ENCODE results near the gene NRN1.

NRN1 gene

DNA sequence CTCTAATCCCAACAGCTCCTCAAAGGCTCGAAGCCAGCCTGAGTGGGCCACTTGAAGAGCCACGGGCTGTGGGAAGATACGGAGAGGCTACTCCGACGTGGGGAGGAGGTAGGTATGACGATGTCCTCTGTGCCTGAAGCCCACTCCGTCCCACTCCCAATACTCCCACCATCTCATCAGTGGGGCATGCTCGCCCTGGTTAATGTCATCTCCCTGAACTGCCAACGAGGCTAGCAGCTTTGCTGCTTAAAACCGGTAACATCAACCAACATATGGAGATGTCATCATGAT is 11.1 kb downstream of the NRN1 start:
- DNase-seq (ENCODE audit: low read depth, low spot score) = no peak
- Histone ChIP-seq H3K27me3 (ENCODE audit: control insufficient read depth, insufficient read depth, low read length) (peaks cover 80% of the 10 kb centered on the region), H3K4me1 (ENCODE audit: control insufficient read depth, insufficient read depth, low read length) (peaks cover 13% of the 10 kb centered on the region; the same call in 1 of the 2 replicates), H3K9me3 (ENCODE audit: control insufficient read depth, insufficient read depth, low read length) (no peaks in the 10 kb centered on the region), H3K4me3 (ENCODE audit: low read length) (no peak overlapping the region), H3K27ac (ENCODE audit: low read length) (no peak overlapping the region), H3K36me3 (ENCODE audit: control insufficient read depth, insufficient read depth, low read length) (no peaks in the 10 kb centered on the region)
- no CpG with 5 or more reads among the region's 10 CpGs for WGBS (ENCODE audit: insufficient coverage, insufficient read length)

DNA sequence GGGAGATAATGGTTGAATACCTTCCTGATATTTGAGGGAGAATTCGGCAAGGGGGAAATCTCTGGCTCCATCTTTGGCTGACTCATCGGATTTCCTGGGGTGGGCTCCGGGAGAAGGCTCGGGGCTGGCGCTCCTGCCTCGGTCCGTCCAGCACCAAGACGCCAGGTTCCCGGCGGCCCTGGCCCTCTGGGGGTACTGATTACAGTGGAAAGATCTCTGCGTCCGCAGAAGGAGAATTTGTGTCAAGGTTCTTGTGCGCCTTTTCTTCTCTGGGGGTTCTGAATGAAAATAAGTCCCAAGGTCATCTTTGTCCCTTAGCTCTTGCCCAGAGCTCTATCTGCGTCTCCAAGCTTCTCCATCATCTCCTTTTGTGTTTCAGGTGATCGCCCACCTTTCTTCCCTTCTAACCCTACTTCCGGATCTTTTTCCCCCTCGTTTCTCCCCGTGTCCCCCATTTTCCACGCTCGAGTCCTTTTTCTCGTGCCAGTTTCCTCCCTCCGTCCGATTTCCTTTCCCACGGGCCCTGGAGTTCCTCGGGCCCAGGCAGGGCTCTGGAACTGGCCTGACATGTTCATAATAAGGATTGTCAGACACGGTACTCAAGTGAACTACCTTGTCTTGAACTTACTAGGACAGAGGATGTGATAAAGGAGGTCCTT is 11.6 kb downstream of the NRN1 start:
- no peaks in the 10 kb centered on the region for H3K9me3 ChIP-seq (ENCODE audit: control insufficient read depth, insufficient read depth, low read length)
- no peak for DNase-seq (ENCODE audit: low read depth, low spot score)
- no peak overlapping the region for H3K27ac ChIP-seq (ENCODE audit: low read length)
- H3K4me1 ChIP-seq (ENCODE audit: control insufficient read depth, insufficient read depth, low read length) = peaks cover 13% of the 10 kb centered on the region; the same call in 1 of the 2 replicates
- no CpG with 5 or more reads among the region's 26 CpGs for WGBS (ENCODE audit: insufficient coverage, insufficient read length)
- no peaks in the 10 kb centered on the region for H3K36me3 ChIP-seq (ENCODE audit: control insufficient read depth, insufficient read depth, low read length)
- H3K4me3 ChIP-seq (ENCODE audit: low read length) = no peak overlapping the region
- peaks cover 76% of the 10 kb centered on the region for H3K27me3 ChIP-seq (ENCODE audit: control insufficient read depth, insufficient read depth, low read length)

DNA sequence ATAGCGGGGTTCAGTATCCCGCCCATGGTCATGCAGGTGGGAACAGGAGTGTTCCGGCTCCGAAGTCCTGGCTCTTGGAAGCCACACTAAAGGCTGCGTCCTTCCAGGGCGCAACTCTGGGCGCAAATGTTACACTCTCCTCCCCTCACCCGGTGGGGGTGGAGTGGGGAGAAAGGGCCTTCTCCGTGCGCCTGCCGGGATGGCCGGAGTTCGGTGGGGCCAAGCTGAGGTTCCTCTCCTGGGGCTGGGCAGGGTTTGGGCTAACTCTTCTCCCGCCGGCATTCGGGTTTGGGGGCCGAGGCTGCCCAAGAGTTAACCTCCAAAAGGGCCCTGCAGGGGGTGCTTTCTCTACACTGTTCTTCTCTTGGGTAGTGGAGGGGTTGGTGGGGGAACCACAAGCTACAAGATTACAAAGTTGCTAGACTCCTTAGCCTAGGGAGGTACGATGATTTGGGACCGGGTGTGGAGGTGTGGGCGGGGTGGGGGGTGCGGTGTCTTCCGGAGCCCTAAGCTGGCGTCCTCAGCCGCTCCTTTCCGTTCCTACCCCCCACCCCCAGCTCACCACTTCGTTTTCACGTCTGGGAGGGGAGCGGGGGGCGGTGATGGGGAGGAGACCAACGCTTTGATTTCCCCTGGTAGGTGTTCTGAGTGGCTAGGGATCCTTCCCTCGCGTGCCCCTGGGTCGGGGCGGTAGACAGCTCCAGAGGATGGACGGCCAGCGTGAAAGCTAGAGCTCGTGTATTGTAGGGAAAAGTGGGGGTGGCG is 12.3 kb downstream of the NRN1 start:
- Histone ChIP-seq H3K27ac (ENCODE audit: low read length) (no peak overlapping the region), H3K4me1 (ENCODE audit: control insufficient read depth, insufficient read depth, low read length) (peaks cover 13% of the 10 kb centered on the region; the same call in 1 of the 2 replicates), H3K4me3 (ENCODE audit: low read length) (no peak overlapping the region; the same call in 1 of the 2 replicates), H3K27me3 (ENCODE audit: control insufficient read depth, insufficient read depth, low read length) (peaks cover 69% of the 10 kb centered on the region), H3K36me3 (ENCODE audit: control insufficient read depth, insufficient read depth, low read length) (no peaks in the 10 kb centered on the region), H3K9me3 (ENCODE audit: control insufficient read depth, insufficient read depth, low read length) (no peaks in the 10 kb centered on the region)
- WGBS (ENCODE audit: insufficient coverage, insufficient read length) = no CpG with 5 or more reads among the region's 38 CpGs
- DNase-seq (ENCODE audit: low read depth, low spot score) = no peak

DNA sequence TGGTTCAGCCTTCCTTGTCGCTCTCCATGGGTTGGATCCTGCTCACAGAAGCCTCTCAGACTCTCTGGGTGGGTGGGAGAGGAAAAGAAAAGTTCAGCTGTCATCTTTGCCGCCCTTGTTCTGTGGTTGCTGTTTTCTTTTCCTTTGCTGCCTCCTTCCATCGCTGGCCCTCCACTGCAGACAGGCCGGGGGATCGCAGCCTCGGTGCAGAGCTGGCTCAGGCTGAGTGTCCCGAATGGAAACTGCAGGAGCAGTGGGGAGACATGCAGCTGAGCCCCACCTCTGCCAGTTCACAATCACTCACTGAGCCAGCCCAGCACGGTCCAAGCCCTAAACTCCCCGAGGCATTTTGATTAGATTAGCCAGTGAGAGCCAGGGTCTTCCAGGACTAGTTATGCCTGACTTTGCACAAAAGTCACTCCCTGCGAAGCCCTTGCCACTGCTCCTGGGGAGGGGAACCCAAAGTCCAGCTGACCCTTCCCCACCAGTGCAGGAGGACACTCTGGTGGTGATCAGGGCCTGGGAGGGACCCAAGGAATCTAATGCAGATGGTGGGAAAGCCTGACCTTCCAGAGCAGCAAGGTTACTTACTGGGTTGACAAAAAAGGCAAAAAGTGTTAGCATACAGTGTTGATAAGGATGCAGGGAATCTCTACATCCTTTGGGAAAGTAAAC is 14.0 kb downstream of the NRN1 start:
- peaks cover 54% of the 10 kb centered on the region for H3K27me3 ChIP-seq (ENCODE audit: control insufficient read depth, insufficient read depth, low read length)
- no peak overlapping the region for H3K4me3 ChIP-seq (ENCODE audit: low read length)
- DNase-seq (ENCODE audit: low read depth, low spot score) = no peak
- H3K27ac ChIP-seq (ENCODE audit: low read length) = no peak overlapping the region
- no CpG with 5 or more reads among the region's 10 CpGs for WGBS (ENCODE audit: insufficient coverage, insufficient read length)
- H3K4me1 ChIP-seq (ENCODE audit: control insufficient read depth, insufficient read depth, low read length) = peaks cover 12% of the 10 kb centered on the region; the same call in 1 of the 2 replicates
- no peaks in the 10 kb centered on the region for H3K36me3 ChIP-seq (ENCODE audit: control insufficient read depth, insufficient read depth, low read length)
- no peaks in the 10 kb centered on the region for H3K9me3 ChIP-seq (ENCODE audit: control insufficient read depth, insufficient read depth, low read length)

DNA sequence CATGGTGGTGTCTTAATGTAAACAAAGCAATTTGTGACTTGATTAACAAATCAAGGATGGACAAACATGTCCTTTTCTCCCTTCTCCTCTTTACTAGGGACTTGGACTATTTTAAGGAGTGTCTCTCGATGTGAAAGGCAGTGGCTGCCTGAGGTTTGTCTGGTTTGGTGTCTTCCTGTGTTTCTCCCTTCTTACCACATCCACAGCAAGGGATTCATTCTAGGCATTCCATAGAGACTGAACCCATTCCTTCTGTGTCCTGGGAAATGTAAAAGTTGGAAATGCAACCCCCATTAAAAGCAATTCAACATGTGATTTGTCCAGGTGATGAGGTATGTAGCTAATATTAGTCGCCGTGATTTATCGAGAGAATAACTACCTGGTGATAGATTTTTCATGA is 15.9 kb downstream of the NRN1 start:
- DNase-seq (ENCODE audit: low read depth, low spot score) = no peak
- Histone ChIP-seq H3K4me1 (ENCODE audit: control insufficient read depth, insufficient read depth, low read length) (peaks cover 11% of the 10 kb centered on the region; the same call in 1 of the 2 replicates), H3K4me3 (ENCODE audit: low read length) (no peak overlapping the region), H3K36me3 (ENCODE audit: control insufficient read depth, insufficient read depth, low read length) (no peaks in the 10 kb centered on the region), H3K27ac (ENCODE audit: low read length) (no peak overlapping the region), H3K9me3 (ENCODE audit: control insufficient read depth, insufficient read depth, low read length) (no peaks in the 10 kb centered on the region), H3K27me3 (ENCODE audit: control insufficient read depth, insufficient read depth, low read length) (peaks cover 39% of the 10 kb centered on the region)
- no CpG with 5 or more reads among the region's 4 CpGs for WGBS (ENCODE audit: insufficient coverage, insufficient read length)

DNA sequence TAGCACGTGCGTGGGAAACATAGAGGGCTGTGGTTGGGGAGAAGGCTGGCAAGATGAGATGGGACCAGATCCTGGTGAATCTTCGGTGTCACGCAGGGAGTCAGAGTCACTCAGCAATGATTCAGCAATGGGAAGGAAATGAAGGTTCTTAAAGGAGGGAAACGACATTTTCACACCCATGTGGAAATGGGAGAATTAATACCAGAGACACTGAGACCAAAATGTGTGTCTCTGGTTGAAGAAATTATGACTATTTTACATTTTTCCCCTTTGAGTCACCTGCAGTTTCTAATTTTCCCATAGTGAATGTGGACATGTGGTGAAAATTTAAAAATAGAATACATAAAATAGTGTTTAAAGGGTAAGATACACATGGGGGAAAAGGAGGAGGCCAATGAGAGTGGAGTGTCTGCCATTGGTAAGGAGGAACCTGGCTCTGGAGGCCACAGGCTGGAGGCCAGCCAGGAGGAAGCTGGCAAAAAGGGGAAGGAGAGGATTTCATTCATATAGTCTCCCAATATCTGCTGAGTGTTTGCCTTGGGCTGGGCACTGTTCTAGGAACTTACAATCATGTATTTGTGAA is 17.5 kb downstream of the NRN1 start:
- Histone ChIP-seq H3K27me3 (ENCODE audit: control insufficient read depth, insufficient read depth, low read length) (peaks cover 24% of the 10 kb centered on the region), H3K27ac (ENCODE audit: low read length) (no peak overlapping the region)
- no peak for DNase-seq (ENCODE audit: low read depth, low spot score)

DNA sequence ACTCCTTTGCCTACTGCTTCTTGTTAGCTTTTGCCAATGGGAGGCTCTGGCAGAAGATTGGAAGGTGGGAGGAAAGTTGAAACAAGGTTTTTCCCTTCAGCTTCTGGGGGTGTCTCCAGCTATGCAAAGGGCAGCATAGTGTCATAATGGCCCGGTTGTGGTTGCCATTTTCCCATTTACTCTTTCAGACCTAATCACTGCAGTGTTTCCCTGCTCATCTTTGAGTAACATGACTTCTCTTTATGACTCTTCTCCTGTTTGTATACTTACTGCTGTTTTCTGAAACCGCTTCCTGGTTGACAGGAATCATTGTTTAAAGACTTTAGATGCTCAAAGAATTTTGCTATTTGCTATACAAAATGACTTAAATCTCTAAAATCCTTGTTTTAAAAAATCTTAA is 19.9 kb downstream of the NRN1 start:
- Histone ChIP-seq H3K27me3 (ENCODE audit: control insufficient read depth, insufficient read depth, low read length) (peaks cover 1% of the 10 kb centered on the region; the same call in 1 of the 2 replicates), H3K27ac (ENCODE audit: low read length) (no peak overlapping the region), H3K4me3 (ENCODE audit: low read length) (no peak overlapping the region), H3K4me1 (ENCODE audit: control insufficient read depth, insufficient read depth, low read length) (no peaks in the 10 kb centered on the region), H3K36me3 (ENCODE audit: control insufficient read depth, insufficient read depth, low read length) (no peaks in the 10 kb centered on the region), H3K9me3 (ENCODE audit: control insufficient read depth, insufficient read depth, low read length) (no peaks in the 10 kb centered on the region)
- no CpG with 5 or more reads among the region's 2 CpGs for WGBS (ENCODE audit: insufficient coverage, insufficient read length)
- DNase-seq (ENCODE audit: low read depth, low spot score) = no peak

More for the DNA sequence above, 17.5 kb downstream of the NRN1 start:
- Histone ChIP-seq H3K4me1 (ENCODE audit: control insufficient read depth, insufficient read depth, low read length) (peaks cover 6% of the 10 kb centered on the region; the same call in 1 of the 2 replicates), H3K4me3 (ENCODE audit: low read length) (no peak overlapping the region), H3K9me3 (ENCODE audit: control insufficient read depth, insufficient read depth, low read length) (no peaks in the 10 kb centered on the region), H3K36me3 (ENCODE audit: control insufficient read depth, insufficient read depth, low read length) (no peaks in the 10 kb centered on the region)
- WGBS (ENCODE audit: insufficient coverage, insufficient read length) = no CpG with 5 or more reads among the region's 5 CpGs

DNA sequence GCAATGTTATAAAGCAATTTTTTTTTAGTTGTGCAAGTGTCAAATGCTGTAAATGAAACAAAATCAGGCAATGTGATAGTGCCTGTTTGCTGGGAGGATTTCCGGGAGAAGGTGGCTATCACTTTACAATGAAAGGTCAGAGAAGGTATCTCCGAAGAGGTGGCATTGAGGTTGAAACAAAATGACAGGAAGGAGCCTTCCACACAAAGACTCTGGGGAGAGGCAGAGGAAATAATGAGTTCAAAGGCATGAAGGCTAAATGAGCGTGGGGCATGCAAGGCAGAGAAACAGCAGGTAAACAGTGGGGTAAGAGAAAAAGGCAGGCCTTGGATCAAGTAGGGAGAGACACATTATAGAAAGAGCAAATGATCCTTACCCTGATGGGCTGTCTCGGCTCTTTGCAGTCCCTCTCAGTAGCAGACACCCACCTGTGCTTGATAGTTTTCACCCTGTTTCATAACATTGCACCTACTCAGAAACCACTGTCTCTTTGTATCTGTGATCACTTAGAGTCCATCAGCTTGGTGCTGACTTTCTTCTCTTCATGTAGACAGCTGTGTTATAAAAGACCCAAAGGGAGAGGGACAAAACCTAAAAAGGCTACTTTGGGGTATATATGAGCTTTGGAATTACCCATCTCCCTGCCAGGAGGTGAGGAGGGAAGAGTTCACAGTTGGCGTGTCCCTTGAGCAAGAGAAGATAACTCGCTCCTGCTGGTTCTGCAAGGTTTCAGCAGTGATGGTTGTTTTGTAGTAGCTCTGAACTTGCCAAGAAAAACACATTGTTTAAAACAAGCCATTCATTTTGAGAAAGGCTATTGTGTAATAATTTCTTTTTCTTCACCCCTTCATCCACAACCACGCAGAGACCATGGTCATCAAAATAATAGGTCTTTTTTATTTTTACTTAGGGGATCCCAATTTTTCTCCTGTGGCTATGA is 22.3 kb downstream of the NRN1 start:
- WGBS (ENCODE audit: insufficient coverage, insufficient read length) = no CpG with 5 or more reads among the region's 7 CpGs
- H3K27ac ChIP-seq (ENCODE audit: low read length) = no peak overlapping the region
- no peak overlapping the region for H3K4me3 ChIP-seq (ENCODE audit: low read length)
- H3K4me1 ChIP-seq (ENCODE audit: control insufficient read depth, insufficient read depth, low read length) = no peaks in the 10 kb centered on the region
- H3K36me3 ChIP-seq (ENCODE audit: control insufficient read depth, insufficient read depth, low read length) = no peaks in the 10 kb centered on the region
- H3K27me3 ChIP-seq (ENCODE audit: control insufficient read depth, insufficient read depth, low read length) = no peaks in the 10 kb centered on the region
- DNase-seq (ENCODE audit: low read depth, low spot score) = no peak
- H3K9me3 ChIP-seq (ENCODE audit: control insufficient read depth, insufficient read depth, low read length) = no peaks in the 10 kb centered on the region

DNA sequence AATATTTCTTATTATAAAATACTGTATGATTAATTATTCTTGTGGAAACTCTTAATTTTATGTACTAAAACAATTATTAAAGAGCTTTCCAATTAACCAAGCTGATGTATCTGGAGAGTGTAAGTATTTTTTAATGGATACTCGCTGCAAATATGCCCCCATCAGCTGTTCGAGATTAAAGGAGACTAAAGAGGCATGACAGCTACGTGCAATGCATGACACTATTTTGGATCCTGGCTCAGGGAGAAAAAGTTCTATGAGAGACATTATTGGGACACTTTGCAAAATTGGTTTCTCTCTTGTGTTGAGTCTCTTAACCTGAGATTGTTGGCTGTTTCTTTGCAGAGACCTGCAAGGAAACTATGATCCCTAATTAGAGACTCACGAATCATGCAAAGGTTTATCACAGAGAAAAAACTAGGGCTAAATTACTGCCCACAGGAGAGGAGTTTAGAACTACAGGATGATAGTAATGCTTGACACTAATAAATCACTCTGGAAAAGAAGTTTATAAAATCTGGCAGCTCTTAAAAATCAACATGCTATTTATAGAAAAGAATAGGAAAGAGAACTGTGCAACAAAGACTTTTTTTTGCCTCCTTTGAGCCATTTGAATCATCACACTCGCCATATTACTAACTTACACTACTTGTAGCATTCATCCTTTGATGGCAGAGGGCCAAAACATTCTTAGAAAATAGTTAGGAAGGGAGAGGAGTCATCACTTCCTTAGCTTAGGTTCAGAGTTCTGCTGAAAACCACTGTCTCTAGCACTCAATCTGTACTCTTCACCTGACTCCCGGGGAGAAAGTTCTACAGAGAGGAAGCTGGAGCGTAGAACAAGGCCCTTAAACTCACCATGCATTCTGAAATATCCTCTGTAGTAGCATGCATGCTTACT is 25.3 kb downstream of the NRN1 start:
- WGBS (ENCODE audit: insufficient coverage, insufficient read length) = no CpG with 5 or more reads among the region's 7 CpGs
- H3K36me3 ChIP-seq (ENCODE audit: control insufficient read depth, insufficient read depth, low read length) = no peaks in the 10 kb centered on the region
- no peaks in the 10 kb centered on the region for H3K4me1 ChIP-seq (ENCODE audit: control insufficient read depth, insufficient read depth, low read length)
- H3K9me3 ChIP-seq (ENCODE audit: control insufficient read depth, insufficient read depth, low read length) = no peaks in the 10 kb centered on the region
- no peak overlapping the region for H3K27ac ChIP-seq (ENCODE audit: low read length)
- DNase-seq (ENCODE audit: low read depth, low spot score) = no peak
- no peaks in the 10 kb centered on the region for H3K27me3 ChIP-seq (ENCODE audit: control insufficient read depth, insufficient read depth, low read length)
- no peak overlapping the region for H3K4me3 ChIP-seq (ENCODE audit: low read length)

Data from iPS DF 6.9 (cell line).